HG03378 (cell line): ENCODE measurements around the gene C9orf152.

Experiments
- ATAC-seq: cut with Tn5 transposase; IDR thresholded peaks from one replicate; pipeline ENCODE4 v1.9.1; 2021; ENCODE audit warnings: mild to moderate bottlenecking, moderate library complexity; ENCODE audit not compliant: unreplicated experiment

Gene C9orf152

DNA sequence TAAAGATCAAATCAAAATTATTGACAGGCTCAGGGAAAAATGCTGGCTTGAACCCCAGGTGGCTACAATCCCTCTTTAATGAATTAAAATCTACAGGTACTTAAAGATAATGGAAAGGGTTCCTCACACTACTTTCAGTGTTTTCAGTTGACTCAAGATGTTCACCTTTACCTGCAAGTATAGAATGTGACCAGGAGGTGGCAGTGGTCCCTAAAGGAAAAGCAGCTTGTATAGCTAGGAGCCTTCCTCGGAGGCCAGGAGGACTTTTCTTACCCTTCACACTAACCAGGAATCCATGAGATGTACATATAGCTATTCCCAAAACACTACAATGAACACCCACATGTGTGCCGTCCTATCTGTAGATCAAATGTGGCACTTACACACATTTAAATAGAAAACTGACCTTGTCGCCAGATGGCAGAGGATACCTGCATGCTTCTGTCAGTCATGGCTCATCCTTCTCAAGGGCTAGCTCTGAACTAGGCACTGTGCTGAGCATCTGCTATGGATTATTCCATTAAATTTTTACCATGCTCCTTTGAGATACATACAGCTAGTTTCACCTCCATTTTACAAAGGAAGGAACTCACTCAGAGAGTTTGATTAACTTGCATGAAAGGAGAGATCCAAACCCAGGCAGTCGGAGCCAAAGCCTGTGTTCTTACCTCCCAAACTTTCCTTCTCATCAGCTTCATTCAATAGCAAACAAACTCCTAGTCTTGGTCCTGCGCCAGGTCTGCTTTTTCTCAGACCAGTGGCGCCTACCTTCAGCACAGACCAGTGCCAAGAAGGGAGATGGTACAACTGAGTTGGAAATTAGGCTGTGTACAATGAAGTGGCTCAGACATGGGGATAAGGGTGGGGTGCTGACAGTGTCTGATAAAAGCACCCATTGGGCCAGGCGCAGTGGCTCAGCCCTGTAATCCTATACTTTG, 24.5 kb downstream of the C9orf152 start:
- ATAC-seq: peak; percentile 80

DNA sequence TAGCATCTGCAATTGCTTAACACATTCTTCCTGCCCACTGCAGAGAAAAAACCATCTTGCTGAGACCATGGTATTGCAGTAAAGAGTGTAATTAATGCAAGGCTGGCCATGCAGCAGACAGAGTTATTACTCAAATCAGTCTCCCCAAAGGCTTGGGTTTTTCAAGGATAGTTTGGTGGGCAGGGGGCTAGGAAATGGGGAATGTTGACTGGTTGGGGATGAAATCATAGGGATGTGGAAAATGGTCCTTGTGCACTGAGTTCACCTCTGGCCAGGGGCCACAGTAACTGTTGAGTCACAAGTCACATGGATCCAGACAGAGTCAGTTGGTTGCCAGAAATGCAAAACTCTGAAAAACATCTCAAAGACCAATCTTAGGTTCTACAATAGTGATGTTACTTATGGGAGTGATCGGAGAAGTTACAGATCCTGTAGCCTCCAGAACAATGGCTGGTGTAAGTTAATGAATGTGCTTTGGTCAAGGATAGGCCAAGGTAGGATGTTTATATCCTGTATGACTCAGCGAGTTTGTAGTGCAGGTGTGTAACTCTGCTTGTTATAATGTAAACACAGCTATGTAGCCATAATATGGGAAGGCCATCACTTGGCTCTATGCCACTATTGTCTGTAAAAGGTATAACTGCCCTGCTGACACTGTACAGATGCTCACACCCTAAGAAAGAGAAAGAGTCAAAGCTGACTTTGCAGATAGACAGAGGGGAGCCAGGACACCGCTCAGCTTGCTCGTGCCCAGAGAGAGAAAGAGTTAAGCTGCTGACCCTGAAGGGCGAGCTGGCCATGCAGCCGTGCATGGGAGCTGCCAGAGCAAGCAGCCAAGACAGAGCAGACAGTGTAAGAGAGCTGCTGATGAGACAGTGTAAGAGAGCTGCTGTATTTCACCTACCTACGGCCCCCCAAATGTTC, 27.2 kb downstream of the C9orf152 start:
- ATAC-seq: no peak

DNA sequence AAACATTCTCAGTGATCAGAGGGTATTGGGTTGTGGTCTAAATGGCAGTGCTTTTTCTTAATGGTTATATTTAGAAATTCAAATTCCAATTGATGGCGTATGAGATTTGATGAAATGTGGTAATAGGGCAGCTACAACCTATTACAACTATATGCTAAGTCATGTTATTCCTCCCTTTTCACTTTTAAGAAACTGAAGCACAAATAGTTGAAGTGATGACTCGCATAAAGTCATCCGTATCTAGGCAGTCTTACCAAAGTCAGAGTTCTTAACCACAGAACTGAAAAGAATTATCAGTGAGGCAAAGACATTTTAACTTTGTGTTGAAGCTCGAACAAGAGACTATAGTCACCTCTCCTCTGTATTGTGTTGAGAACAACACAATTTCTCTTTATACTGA, 28.2 kb downstream of the C9orf152 start:
- no peak for ATAC-seq

DNA sequence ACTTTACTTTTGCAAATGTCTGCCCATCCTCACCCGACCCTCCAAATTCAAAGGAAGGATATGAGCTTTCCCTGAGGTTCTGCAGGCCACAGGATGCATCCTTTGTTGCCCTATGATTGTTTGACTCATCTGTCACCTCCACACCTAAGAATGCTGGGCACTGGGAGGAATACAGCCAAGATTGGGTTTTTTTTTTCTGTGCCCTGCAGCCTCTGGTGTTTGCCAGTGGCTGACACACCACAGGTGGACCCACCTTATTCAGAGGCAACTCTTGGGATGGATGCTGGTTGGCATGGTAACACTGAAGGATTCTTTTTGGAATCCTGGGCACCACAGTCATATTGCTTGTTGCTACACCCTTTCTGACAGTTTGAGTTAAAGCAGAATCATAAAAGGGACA, 29.7 kb downstream of the C9orf152 start:
- ATAC-seq: no peak

DNA sequence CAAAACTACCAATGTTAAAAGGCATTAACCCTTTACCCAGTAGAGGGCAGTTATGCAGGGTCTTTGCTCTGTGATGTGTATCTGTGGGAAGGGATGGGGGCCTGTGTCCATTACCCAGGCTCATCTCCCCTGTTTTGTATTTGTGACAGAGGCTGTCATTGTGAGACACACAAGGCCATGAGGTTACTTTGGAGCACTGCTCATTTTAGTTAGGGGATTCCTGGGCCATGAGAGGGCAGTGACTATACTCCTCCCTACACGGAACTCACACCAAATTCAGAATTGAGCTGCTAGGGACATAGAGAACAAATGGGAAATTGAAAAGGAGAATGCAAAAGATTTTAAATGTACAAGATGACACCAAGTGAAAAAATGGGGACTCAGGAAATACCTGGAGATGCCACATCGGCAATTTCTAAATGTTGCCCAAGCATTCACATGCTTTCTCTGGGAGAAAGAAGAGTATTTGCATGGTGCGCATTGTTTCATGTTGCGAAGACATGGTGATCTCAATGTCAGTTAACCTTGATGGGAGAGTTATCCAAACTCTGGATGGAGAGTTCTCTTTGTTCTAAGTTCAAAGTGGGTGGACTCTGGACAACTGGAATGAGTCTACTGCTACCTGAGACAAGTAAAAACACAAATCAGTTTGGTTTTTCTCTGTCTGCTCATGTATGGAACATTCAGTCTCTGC, 32.5 kb downstream of the C9orf152 start:
- no peak for ATAC-seq

DNA sequence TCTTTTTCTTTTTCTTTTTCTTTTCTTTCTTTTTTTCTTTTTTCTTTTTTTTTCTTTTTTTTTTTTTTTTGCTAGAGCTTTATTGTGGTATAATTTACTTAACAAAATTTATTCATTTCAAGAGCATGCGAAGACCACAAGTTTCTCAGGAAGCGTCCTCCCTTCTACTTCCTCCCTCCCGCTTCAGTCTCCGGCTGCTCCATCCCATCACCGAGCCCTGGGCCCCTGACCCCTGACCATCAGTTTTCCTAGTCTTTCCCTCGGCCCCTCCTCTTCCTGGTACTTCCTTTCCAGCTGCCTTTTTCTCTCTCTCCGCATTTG, 34.7 kb downstream of the C9orf152 start:
- no peak for ATAC-seq

DNA sequence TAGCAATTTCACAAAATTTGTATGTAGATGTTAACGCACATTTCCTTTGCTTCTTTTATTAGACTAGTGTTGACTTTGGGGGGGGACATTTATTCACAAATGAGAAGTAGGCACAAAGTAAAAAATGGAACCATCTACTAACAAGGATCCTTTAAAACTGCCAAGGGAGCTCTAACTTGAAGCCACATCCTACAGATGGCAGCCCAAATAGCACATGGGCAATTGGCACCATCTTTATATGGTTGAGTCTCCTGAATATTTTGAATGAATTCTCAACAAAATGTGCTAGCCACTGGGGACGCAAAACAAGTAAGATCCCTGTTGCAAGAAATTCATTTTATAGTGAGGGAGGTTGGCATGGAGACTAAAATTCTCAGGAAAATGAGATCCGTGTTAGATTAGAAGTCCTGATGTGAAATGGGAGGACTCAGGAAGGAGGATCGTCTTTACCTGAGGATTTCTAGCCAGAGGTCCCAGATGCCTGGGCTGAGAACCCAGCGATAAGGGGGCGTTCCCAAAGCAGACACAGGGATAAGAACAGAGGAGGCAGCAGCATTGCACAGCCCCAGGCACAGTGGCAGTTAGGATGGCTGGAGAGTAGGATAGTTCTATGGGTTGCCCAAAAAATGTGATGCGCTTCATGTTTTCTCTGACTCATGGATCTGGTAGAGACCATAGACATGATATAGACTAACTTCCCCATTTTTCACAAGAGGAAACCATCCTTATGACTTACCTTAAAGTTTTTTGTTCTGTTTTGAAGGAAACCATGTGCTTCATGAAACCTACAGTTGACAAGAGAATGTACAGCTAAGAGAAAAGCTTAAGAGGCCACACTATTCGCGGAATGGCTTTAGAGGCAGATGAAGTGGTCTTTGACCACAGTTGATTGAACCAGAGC, 37.4 kb downstream of the C9orf152 start:
- ATAC-seq: no peak

DNA sequence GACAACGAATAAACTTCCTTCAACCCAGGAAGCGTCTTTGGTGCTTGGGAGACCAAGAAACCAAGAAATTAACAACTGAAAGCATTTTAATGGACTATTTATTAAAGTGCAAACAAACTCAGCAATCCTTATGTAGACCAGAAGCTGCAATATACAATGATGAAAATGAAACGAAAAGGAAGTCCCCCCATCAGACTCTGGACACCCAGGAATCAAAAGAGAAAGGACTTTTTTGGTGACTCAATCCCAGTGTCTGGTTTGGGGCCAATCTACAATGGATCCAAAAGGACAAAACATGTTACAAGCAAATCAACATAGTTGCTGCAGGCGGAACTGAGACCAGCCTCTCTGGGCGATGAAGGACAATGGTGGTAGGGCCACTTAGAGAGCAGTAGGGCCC, 39.5 kb downstream of the C9orf152 start:
- no peak for ATAC-seq

DNA sequence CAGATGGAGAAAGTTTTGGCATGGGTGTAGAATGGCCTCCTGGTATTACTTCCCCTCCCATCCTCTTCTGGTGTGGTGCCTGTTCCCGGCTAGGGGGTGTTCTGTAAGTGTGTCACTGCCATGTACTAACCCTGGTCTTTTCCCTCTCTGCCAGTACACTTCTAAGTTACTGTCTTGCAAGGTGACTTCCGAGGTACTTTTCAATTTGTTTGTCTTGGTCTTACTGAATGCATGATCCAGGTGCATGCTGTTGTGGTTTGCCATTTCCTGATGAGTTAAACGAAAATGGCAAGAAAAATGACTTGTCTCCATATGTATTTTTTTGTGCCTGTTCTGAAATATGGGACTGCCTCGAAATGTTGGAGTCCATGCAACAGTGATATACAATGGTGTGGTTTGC, 46.0 kb downstream of the C9orf152 start:
- ATAC-seq: peak; percentile 53

DNA sequence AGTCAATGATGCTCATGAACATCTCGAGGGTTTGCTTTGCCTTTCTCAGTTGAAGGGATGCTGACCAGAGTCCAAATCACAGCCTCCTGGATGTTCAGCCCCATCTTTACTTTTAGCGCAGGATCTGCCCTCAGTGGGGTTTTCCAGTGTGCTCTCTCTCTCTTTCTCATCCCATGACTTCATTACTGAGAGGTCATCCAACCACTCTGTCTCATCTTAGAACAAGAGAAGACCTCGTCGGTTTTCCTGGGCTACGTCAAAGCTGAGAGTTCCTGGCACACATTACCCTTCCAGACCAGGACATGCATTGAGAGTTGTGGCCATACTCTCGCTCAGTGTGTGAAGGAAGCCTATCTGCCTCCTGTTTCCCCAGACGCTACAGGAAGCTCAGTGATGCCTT, 47.3 kb downstream of the C9orf152 start:
- ATAC-seq: no peak

DNA sequence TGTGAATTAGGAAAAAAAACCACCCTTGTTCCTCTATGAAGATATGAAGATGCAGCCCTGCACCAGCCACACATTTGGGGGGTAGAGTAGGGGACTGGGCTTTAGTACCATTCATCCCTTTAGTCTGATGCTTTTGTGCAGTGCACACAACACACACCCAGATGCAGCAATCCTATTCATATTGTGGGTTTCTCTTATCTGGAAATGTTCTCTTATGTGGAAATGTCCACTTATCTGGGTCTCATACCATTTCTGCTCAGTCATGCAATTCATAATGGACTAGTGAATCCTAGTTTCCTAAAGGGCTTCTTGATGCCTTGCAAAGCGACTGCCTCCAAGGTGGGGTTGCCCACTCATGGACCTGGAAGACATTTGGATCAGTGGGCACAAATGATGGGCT, 47.8 kb downstream of the C9orf152 start:
- ATAC-seq: no peak

DNA sequence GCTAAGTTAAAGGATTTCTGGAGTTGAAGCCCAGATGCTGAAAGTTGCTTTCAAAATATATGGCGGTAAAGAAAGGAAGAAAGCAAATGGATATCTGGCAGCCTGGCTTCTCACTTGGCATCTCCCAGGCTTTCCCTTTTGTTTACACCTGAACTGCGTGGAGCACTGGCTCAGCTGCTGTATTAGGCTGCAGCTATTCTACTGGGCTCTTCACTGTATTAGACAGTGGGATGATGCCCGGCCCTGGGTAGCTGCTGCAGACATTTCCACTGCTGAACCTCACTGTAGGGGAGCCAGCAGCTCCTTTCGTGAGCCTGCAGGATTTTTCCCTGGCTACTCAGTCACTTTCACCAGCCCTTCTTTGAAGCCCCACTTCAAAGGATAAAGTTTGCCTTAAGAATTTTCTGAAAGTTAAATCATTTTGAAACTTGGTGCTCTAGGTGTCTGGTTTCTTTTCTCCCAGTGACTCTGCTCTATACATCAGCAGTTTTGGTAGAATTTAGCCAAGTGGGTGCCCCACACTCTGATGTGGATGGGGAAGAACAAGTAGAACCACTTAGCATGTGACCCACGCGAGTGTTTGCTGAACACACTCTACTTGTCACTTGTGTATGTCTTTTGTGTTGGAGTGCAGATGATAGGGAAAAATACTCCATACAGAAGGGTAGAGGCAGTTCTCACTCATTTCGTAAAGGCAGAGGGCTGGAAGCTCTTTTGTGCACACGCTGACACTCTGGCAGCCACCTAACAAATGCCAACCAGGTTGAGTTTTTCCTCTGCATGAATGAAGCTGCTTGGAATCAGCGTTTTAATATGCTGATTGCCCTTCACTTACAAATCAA, 49.9 kb downstream of the C9orf152 start:
- no peak for ATAC-seq

DNA sequence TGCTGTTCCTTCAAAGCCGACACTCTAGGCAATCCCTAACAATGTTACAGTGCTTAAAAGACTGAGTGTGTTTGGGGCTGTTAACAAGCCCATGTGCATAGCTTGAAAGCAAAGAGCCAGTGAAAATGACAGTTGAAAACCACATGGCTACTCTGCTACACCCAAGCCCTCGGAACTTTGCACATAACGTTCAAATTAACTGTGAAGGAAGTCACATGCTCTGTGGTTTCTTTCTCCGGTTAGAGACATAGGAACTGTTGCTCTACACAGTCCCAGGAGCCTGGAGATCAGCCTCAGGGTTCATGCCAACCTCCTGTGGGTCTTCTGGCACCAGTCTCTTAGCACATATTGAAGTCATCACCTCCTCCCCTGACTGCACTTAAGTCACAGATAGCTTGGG, 51.1 kb downstream of the C9orf152 start:
- peak; percentile 92 for ATAC-seq

DNA sequence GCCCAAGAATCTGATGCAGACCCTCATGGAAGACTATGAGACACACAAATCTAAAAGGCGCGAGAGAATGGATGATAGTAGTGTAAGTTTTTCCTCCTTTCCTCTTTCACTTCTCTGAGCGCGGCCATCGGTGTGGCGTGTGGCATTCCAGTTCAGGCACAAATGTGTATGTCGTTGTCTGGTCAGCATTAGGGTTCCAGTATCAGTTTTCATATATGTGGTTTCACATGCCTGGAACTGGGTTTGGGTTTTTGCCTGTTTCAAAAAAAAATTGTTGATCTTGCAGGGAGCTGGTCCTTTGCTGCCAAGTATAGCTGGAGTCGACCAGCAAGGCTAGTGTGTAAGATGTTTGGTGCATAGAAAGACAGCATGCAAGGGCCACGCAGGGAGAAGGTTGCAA, 51.5 kb downstream of the C9orf152 start:
- ATAC-seq: no peak

DNA sequence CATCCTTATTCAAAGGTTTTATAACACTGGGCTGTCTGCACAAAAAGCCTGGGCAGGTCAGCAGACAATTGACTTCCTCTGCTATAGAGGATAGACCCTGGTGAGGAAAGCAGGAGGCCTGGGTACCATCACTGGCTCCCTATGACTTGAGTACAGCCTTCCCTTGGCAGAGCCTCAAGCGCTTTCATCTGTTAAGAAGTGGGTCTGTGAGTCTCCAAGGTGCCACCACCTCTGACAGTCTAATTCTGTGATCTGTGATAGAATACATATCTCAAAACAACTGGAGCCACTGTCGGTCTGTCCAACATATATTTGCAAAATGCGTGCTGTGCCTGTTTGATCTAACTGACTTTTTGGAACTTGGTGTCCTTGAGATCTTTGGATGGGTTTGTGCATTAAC, 52.2 kb downstream of the C9orf152 start:
- ATAC-seq: no peak

DNA sequence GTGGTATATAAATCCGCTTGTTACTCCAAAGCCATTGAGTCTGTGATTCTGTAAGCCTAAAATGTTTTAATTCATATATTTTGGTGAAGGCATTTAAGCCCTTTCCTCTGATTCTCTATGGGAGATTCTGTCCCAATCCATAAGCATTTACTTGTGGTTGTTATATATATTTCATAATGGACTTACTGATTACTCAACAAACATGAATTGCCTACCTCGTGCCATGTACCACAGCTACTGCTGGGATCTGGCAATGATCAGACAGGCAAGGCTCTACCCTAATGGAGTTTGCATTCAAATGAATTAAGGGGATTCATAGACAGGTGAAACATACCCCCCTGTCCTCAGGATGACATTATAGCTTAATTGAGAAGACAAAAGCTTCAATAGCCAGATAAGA, 54.5 kb downstream of the C9orf152 start:
- ATAC-seq: no peak

DNA sequence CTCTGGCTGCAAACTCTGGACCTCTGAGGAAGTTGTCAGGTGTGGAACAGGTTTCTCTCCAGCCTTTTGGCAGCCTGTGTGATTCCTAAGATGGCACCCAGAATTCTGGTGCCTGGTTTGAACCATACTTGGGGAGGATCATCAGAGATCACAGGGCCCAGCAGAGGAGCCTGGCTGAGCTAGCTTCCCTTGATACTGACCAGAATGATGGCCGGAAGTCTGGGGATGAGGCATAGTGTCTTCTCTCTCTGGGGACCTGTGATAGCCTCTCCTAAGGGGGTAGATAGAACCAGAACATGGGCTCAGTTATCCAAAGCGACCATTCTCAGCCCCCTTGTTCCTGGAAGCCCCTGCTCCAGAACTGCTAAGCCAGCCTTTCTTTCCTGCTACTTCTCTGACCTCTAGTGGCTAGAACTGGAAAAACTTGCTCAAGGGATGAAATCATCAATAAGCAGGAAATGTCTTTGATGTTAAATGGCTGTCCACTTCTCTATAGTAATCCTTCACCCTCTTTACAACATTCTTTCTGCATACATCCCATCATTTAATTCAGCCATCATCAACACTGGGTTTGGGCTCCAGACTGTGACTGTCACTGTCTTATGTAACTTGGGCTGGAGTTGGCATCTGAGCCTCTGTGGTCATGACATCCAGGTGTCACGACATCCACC, 55.1 kb downstream of the C9orf152 start:
- no peak for ATAC-seq
